H1 (cell line): ENCODE data around the gene GATAD2B. TPM values are rescaled to one million over a fixed set of nuclear protein-coding genes. Genes with fewer than 3 reads are reported as not detected.

ENCODE experiments used
- CTCF ChIA-PET: fragments of 300-600 bp; sonication (Branson Sonifier 250); formaldehyde crosslinking; loops from one replicate; lab custom pipeline; 2021; ENCODE audit not compliant: partially characterized antibody; lab: Charles Lee
- POLR2A ChIA-PET: fragments of 300-600 bp; sonication (Branson Sonifier 250); formaldehyde crosslinking; loops from one replicate; lab custom pipeline; 2021; ENCODE audit warnings: inconsistent platforms; ENCODE audit not compliant: partially characterized antibody; lab: Charles Lee
- DNase-seq, 2 experiments: peaks; one replicate each; pipeline versions ENCODE4 v3.0.0 to v3.0.0-alpha.2; 2010 to 2022; ENCODE audit warnings: low spot score in 2 of 2, low read depth in 1 of 2, mixed read lengths in 1 of 2
- FAIRE-seq: peaks from 2 replicates; lab custom pipeline; 2011; peaks lifted over from hg19 to GRCh38; lab: Jason Lieb, UNC
- H2AFZ ChIP-seq: 2 replicates; pipeline ENCODE4 v1.8.1; 2012; ENCODE audit warnings: low read length, inconsistent platforms
- H2AK5ac ChIP-seq: 2 replicates; pipeline ENCODE4 v1.6.1; 2013; ENCODE audit warnings: low read depth, low read length
- H2BK120ac ChIP-seq: replicated peaks from 2 replicates; pipeline ENCODE3; 2013; ENCODE audit warnings: low read depth, low read length, inconsistent platforms
- H2BK12ac ChIP-seq: 2 replicates; pipeline ENCODE4 v1.6.1; 2013; ENCODE audit warnings: low read depth, low read length
- H2BK15ac ChIP-seq: 2 replicates; pipeline ENCODE4 v1.6.1; 2013; ENCODE audit warnings: low read length
- H2BK20ac ChIP-seq: 2 replicates; pipeline ENCODE4 v1.6.1; 2013; ENCODE audit warnings: low read length
- H2BK5ac ChIP-seq: 2 replicates; pipeline ENCODE4 v1.6.1; 2013; ENCODE audit warnings: low read depth, low read length
- H3K14ac ChIP-seq: 2 replicates; pipeline ENCODE4 v1.6.1; 2013; ENCODE audit warnings: inconsistent platforms; ENCODE audit not compliant: insufficient read length
- H3K18ac ChIP-seq: 2 replicates; pipeline ENCODE4 v1.6.1; 2013; ENCODE audit warnings: low read length; ENCODE audit errors: extremely low read depth
- H3K23ac ChIP-seq: 2 replicates; pipeline ENCODE4 v1.6.1; 2013; ENCODE audit warnings: inconsistent platforms; ENCODE audit not compliant: insufficient read length
- H3K23me2 ChIP-seq: 2 replicates; pipeline ENCODE4 v1.6.1; 2013; ENCODE audit warnings: low read depth, low read length
- H3K27ac ChIP-seq: 2 replicates; pipeline ENCODE4 v1.6.1; 2011; ENCODE audit warnings: low read depth, low read length, inconsistent platforms
- H3K27me3 ChIP-seq, 4 experiments: replicated peaks in 1 of 4; 1 replicate in 1 of 4; 2 replicates in 3 of 4; pipeline versions ENCODE4 v1.6.1 to v1.8.1; 2011 to 2013; ENCODE audit warnings: low read length in 3 of 4, mild to moderate bottlenecking in 3 of 4, inconsistent platforms in 2 of 4, mixed read lengths in 2 of 4, moderate library complexity in 1 of 4; ENCODE audit not compliant: control insufficient read depth in 3 of 4, insufficient read depth in 3 of 4; ENCODE audit errors: extremely low read depth in 1 of 4
- H3K36me3 ChIP-seq, 4 experiments: 2 replicates each; pipeline versions ENCODE4 v1.6.1 to v1.8.1; 2011 to 2013; ENCODE audit warnings: mild to moderate bottlenecking in 4 of 4, low read length in 3 of 4, moderate library complexity in 2 of 4, control low read depth in 1 of 4, inconsistent platforms in 1 of 4; ENCODE audit not compliant: insufficient read depth in 4 of 4, control insufficient read depth in 2 of 4
- H3K4ac ChIP-seq: replicated peaks from 2 replicates; pipeline ENCODE3; 2013; ENCODE audit warnings: low read length, low read depth, mixed read lengths, inconsistent platforms; ENCODE audit not compliant: insufficient read length
- H3K4me1 ChIP-seq, 4 experiments: replicated peaks in 1 of 4; 1 replicate in 1 of 4; 2 replicates in 3 of 4; pipeline versions ENCODE4 v1.6.1 to v1.8.1; 2011 to 2013; ENCODE audit warnings: low read length in 3 of 4, inconsistent platforms in 2 of 4, mixed read lengths in 1 of 4; ENCODE audit not compliant: insufficient read depth in 4 of 4, control insufficient read depth in 3 of 4
- H3K4me2 ChIP-seq, 2 experiments: 2 replicates each; pipeline versions ENCODE4 v1.6.1 to v1.8.1; 2011 to 2013; ENCODE audit warnings: low read depth in 2 of 2, low read length in 2 of 2, control low read depth in 1 of 2, inconsistent platforms in 1 of 2, mild to moderate bottlenecking in 1 of 2; ENCODE audit not compliant: insufficient read depth in 1 of 2
- H3K4me3 ChIP-seq, 4 experiments: fragments of 200-600, 300-600 bp in 1 of 4; sonication (generic), shearing (Covaris generic), sonication (Bioruptor Twin) in 1 of 4; 2 replicates each; pipeline versions ENCODE4 v1.5.1 to v1.8.1; 2011 to 2016; ENCODE audit warnings: low read length in 4 of 4, low read depth in 3 of 4, control low read depth in 2 of 4, inconsistent platforms in 2 of 4, mild to moderate bottlenecking in 2 of 4, mixed read lengths in 1 of 4, moderate library complexity in 1 of 4; ENCODE audit not compliant: insufficient read depth in 2 of 4; ENCODE audit errors: extremely low read depth in 1 of 4
- H3K56ac ChIP-seq: replicated peaks from 2 replicates; pipeline ENCODE3; 2013; ENCODE audit warnings: low read depth, mild to moderate bottlenecking, mixed read lengths, low read length, inconsistent platforms; ENCODE audit not compliant: insufficient read length
- H3K79me1 ChIP-seq: 2 replicates; pipeline ENCODE4 v1.6.1; 2013; ENCODE audit warnings: low read depth, low read length, control low read depth
- H3K79me2 ChIP-seq, 2 experiments: 2 replicates each; pipeline versions ENCODE4 v1.6.1 to v1.8.1; 2012 to 2013; ENCODE audit warnings: low read length in 2 of 2, mild to moderate bottlenecking in 2 of 2, inconsistent platforms in 1 of 2; ENCODE audit not compliant: insufficient read depth in 2 of 2, control insufficient read depth in 1 of 2
- H3K9ac ChIP-seq, 4 experiments: replicated peaks in 1 of 4; 1 replicate in 1 of 4; 2 replicates in 3 of 4; pipeline versions ENCODE4 v1.6.1 to v1.8.1; 2011 to 2013; ENCODE audit warnings: low read depth in 3 of 4, low read length in 3 of 4, control low read depth in 2 of 4, mild to moderate bottlenecking in 2 of 4, moderate library complexity in 2 of 4, inconsistent platforms in 1 of 4; ENCODE audit errors: extremely low read depth in 1 of 4
- H3K9me3 ChIP-seq, 2 experiments: 2 replicates each; pipeline versions ENCODE4 v1.6.1 to v1.8.1; 2012 to 2013; ENCODE audit warnings: mild to moderate bottlenecking in 2 of 2, moderate library complexity in 2 of 2, control low read depth in 1 of 2, inconsistent platforms in 1 of 2, low read depth in 1 of 2, low read length in 1 of 2, mixed read lengths in 1 of 2; ENCODE audit not compliant: insufficient read depth in 2 of 2
- H4K20me1 ChIP-seq, 2 experiments: replicated peaks in 1 of 2; 2 replicates each; pipeline versions ENCODE3 to v1.8.1; 2011 to 2013; ENCODE audit warnings: inconsistent platforms in 2 of 2, low read length in 2 of 2, mild to moderate bottlenecking in 1 of 2; ENCODE audit not compliant: insufficient read depth in 2 of 2, control insufficient read depth in 1 of 2
- H4K5ac ChIP-seq: 2 replicates; pipeline ENCODE4 v1.6.1; 2013; ENCODE audit warnings: low read length, low read depth, mixed read lengths, inconsistent platforms; ENCODE audit not compliant: insufficient read length
- H4K8ac ChIP-seq: 2 replicates; pipeline ENCODE4 v1.8.0; 2013; ENCODE audit warnings: mild to moderate bottlenecking, moderate library complexity, low read length, inconsistent platforms; ENCODE audit not compliant: insufficient read depth; ENCODE audit errors: extremely low read depth
- H4K91ac ChIP-seq: replicated peaks from 2 replicates; pipeline ENCODE3; 2013; ENCODE audit warnings: low read length, mixed read lengths, inconsistent platforms; ENCODE audit not compliant: insufficient read length
- CBX5 ChIP-seq: fragments of 300-800, 300-1000 bp; sonication (generic); IDR thresholded peaks from 2 replicates; pipeline ENCODE4 v1.7.1; 2016; ENCODE audit warnings: antibody characterized with exemption, low read length, low read depth
- POLR2AphosphoS5 ChIP-seq: IDR thresholded peaks from 2 replicates; pipeline ENCODE4 v1.6.1; 2011; ENCODE audit warnings: low read depth, low read length
- WGBS, 2 experiments: shearing (Covaris generic) in 1 of 2; methylation state at CpG; one replicate each; pipeline versions ENCODE4 v1.1.6 to v1.1.7; 2013 to 2015; ENCODE audit warnings: low lambda C conversion rate in 2 of 2, mixed read lengths in 2 of 2, inconsistent platforms in 1 of 2, low coverage in 1 of 2, missing lambda C conversion rate in 1 of 2; ENCODE audit not compliant: insufficient replicate concordance in 2 of 2, insufficient coverage in 1 of 2, insufficient read length in 1 of 2; ENCODE audit errors: extremely low coverage in 1 of 2, missing lambda C conversion rate in 1 of 2; 5-methylcytosine and 5-hydroxymethylcytosine counted together
- polyA plus RNA-seq, 7 experiments: library from polyadenylated mRNA; depleted of rRNA in 3 of 7; stranded (reverse) in 5 of 7; unstranded in 2 of 7; fragments of >200 nt in 5 of 7; fragments of 200-250 nt in 2 of 7; gene quantifications; 1 replicate in 5 of 7; 2 replicates in 1 of 7; 4 replicates in 1 of 7; pipeline versions ENCODE4 v1.2.1 to v1.2.3, GENCODE V29; 2011 to 2013; ENCODE audit warnings: missing spikeins in 2 of 7, mixed read lengths in 2 of 7
- total RNA-seq: library from RNA; stranded (reverse); fragmentation: NEBNext Ultra II Directional; extraction: Animal tissue kit (Norgen Biotek cat#: 25700); gene quantifications from 2 replicates; pipeline ENCODE4 v1.2.1, GENCODE V29; 2021
- TF ChIP-seq, protein P1 (sequence below): IDR thresholded peaks from 2 replicates; pipeline ENCODE4 v1.6.1; 2012; ENCODE audit warnings: low read length, inconsistent platforms

GATAD2B gene
- total and polyA plus RNA-seq, 2 of the 8 experiments (the other 6 are each of a cell fraction or from before 2014, with no cell fraction given), result 8.4 to 39.1 TPM

DNA sequence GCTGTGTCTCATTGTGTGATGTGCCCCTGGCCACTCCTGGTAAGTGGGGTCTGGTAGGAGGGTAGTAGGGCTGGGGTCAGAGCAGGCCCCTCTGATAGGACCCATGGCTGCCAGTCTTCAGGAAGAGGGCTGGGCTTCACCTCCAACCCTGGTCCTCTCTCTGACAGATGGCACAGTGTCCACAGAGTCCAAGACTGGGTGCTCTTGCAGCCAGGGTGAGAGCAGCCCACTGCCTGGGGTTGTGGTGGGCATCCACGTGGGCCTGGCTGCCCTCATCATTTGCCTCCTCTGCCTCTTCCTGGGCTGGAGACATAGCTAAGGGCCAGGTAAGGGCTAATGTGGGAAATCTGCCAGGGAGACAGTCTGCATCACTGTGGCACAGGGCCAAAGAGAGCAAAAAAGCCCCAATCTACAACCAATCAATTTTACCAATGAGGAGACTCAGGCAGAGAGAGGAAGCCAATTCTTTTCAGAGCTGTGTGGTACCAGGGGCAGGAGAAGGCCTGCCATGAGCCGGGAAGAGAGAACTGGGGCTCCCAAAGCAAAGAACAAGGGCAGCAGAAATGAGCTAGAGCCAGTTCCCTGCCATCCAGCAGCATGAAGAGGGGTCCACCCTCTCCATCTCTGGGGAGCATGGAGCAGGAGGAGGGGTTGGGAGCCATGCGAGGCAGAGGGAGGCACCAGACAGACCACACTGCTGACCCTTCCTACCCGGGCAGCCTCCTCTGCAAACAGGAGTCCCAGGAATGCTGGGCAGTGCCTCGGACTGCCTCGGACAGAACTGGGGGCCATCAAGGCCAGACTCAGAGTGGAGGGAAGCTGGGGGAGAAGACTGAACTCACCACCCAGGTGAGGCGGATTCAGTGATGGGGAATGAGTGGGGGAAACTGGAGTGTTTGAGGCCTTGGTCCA is 120.7 kb downstream of the GATAD2B start:
- ChIA-PET POLR2A (interaction anchor here (0.6 to 15.1 kb wide), 9 partner anchors 12 to 191 kb away, joined by 3 to 153 read pairs (median 5); partner anchors contain the start of genes GATAD2B, JTB, RPS27 and SLC27A3), CTCF (interaction anchor here (0.9 to 3.3 kb wide), 7 partner anchors 9 to 185 kb away, joined by 3 to 11 read pairs (median 3); partner anchors contain the start of gene DENND4B)
- H2BK120ac ChIP-seq, result no peak overlapping the region
- H2AK5ac ChIP-seq, result no peak overlapping the region
- H3K4me1 ChIP-seq, result no peaks in the 10 kb centered on the region; a peak in 1 of 7 replicates
- no peak overlapping the region for H2BK20ac ChIP-seq
- no peak overlapping the region for H4K5ac ChIP-seq
- H2AFZ ChIP-seq, result no peak overlapping the region
- no peaks in the 10 kb centered on the region for H3K79me2 ChIP-seq
- H4K91ac ChIP-seq, result no peak overlapping the region
- H3K36me3 ChIP-seq, result peaks cover 0 to 7% (median under 1%) of the 10 kb centered on the region in 4 experiments; a peak in 2 of 8 replicates
- WGBS, 2 experiments, result 80% methylated on average over 7 of the region's 7 CpGs; no CpG with 5 or more reads in 1 of the 2 experiments
- H3K27me3 ChIP-seq, result no peaks in the 10 kb centered on the region
- no peaks in the 10 kb centered on the region for H3K9me3 ChIP-seq
- H3K4me2 ChIP-seq, result no peak overlapping the region
- no peak overlapping the region for H3K4ac ChIP-seq
- H3K4me3 ChIP-seq, result no peak overlapping the region
- no peaks in the 10 kb centered on the region for H3K23me2 ChIP-seq
- no peak overlapping the region for H3K23ac ChIP-seq
- FAIRE-seq, result no peak
- H2BK12ac ChIP-seq, result no peak overlapping the region
- no peak for DNase-seq
- no peak overlapping the region for H2BK15ac ChIP-seq
- peaks cover 0 to 4% of the 10 kb centered on the region in 2 experiments for H4K20me1 ChIP-seq
- H3K18ac ChIP-seq, result no peak overlapping the region
- no peak overlapping the region for H3K14ac ChIP-seq
- H3K79me1 ChIP-seq, result 0 out of 2 replicates have a peak, but pooled peaks cover 2% of the 10 kb centered on the region
- H3K9ac ChIP-seq, result no peak overlapping the region; a peak in 1 of 7 replicates
- TF ChIP-seq, protein P1, sequence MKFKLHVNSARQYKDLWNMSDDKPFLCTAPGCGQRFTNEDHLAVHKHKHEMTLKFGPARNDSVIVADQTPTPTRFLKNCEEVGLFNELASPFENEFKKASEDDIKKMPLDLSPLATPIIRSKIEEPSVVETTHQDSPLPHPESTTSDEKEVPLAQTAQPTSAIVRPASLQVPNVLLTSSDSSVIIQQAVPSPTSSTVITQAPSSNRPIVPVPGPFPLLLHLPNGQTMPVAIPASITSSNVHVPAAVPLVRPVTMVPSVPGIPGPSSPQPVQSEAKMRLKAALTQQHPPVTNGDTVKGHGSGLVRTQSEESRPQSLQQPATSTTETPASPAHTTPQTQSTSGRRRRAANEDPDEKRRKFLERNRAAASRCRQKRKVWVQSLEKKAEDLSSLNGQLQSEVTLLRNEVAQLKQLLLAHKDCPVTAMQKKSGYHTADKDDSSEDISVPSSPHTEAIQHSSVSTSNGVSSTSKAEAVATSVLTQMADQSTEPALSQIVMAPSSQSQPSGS, result no peak
- TF ChIP-seq CBX5 (no peak), POLR2AphosphoS5 (peak; percentile 26; the same call in 1 of the 2 replicates)
- no peak overlapping the region for H2BK5ac ChIP-seq
- no peak overlapping the region for H3K56ac ChIP-seq
- H4K8ac ChIP-seq, result no peak overlapping the region; the same call in 1 of the 2 replicates
- H3K27ac ChIP-seq, result no peak overlapping the region
